MCF 10A (cell line): ENCODE data around the gene CSKMT. TPM values are rescaled to one million over a fixed set of nuclear protein-coding genes. Genes with fewer than 3 reads are reported as not detected.

Source experiments
- BruUV-seq: library from RNA; stranded (reverse); fragments of 400-500 nt; replicated peaks from 2 replicates; lab custom pipeline; 2021; lab: Mats Ljungman, UMichigan
- CTCF ChIA-PET: fragments of 300-600 bp; sonication (Branson Sonifier 250); formaldehyde crosslinking; extraction: SDS; loops from one replicate; lab custom pipeline; 2021; ENCODE audit warnings: antibody characterized with exemption, inconsistent platforms; lab: Yijun Ruan, JAX
- POLR2A ChIA-PET: fragments of 300-600, 350-650 bp; sonication (Branson Sonifier 250); formaldehyde crosslinking; extraction: SDS; loops from one replicate; lab custom pipeline; 2020; ENCODE audit warnings: antibody characterized with exemption, inconsistent platforms; lab: Yijun Ruan, JAX
- DNase-seq: peaks from one replicate; pipeline ENCODE4 v3.0.0-alpha.2; 2018; ENCODE audit not compliant: unreplicated experiment
- H3K27ac Mint-ChIP-seq: one replicate; pipeline ENCODE4 v1.8.0; 2022; ENCODE audit warnings: mild to moderate bottlenecking, low read depth, mixed read lengths; ENCODE audit not compliant: unreplicated experiment
- H3K27me3 Mint-ChIP-seq: one replicate; pipeline ENCODE4 v1.8.0; 2022; ENCODE audit warnings: mixed read lengths; ENCODE audit not compliant: insufficient read depth, unreplicated experiment
- H3K36me3 Mint-ChIP-seq: one replicate; pipeline ENCODE4 v1.8.0; 2022; ENCODE audit warnings: mild to moderate bottlenecking, moderate library complexity, mixed read lengths; ENCODE audit not compliant: insufficient read depth, unreplicated experiment
- H3K4me1 Mint-ChIP-seq: one replicate; pipeline ENCODE4 v1.8.0; 2022; ENCODE audit warnings: mixed read lengths; ENCODE audit not compliant: insufficient read depth, unreplicated experiment
- H3K4me3 Mint-ChIP-seq: one replicate; pipeline ENCODE4 v1.8.0; 2022; ENCODE audit warnings: mild to moderate bottlenecking, moderate library complexity, mixed read lengths; ENCODE audit not compliant: unreplicated experiment
- H3K9me3 Mint-ChIP-seq: one replicate; pipeline ENCODE4 v1.8.0; 2022; ENCODE audit warnings: mixed read lengths; ENCODE audit not compliant: unreplicated experiment
- intact Hi-C: fragments of 100-400 bp; cut with micrococcal nuclease; formaldehyde crosslinking; loops from 2 replicates; pipeline ENCODE4 v1.14.1; 2022
- total RNA-seq: library from RNA; stranded (reverse); gene quantifications from 2 replicates; pipeline ENCODE4 v1.2.3, GENCODE V29; 2022
- TF ChIP-seq, protein P1 (sequence below): fragments of 200-600 bp; IDR thresholded peaks from one replicate; pipeline ENCODE4 v1.8.0; 2022; ENCODE audit warnings: antibody characterized with exemption, mild to moderate bottlenecking; ENCODE audit not compliant: unreplicated experiment

CSKMT gene
- total RNA-seq, 1 experiment from 2014 or later: 31.2 TPM

DNA sequence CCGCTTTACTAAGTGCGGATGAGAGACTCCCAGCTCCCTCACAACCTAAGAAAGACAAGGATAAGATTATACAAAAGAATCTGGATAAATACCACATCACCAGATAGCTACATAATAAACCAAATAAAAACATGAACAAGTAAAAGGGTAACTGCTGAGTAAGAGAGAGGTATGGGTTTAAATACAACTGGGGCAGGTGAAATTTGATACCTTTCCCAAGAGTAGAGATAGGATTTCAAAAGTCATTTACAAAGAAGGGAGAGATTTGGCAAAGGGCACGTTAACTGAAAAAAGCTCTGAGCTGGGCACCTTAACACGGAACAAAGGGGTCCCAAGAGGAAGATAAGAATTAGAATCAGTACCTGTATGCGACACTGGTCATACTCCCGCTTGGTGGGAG lies 12.0 kb downstream of the CSKMT start:
- H3K27me3 Mint-ChIP-seq: no peaks in the 10 kb centered on the region
- peak overlapping the region; percentile 72 for H3K4me3 Mint-ChIP-seq
- peaks cover 52% of the 10 kb centered on the region for H3K36me3 Mint-ChIP-seq
- no TSS peak for BruUV-seq
- peak overlapping the region; percentile 94 for H3K27ac Mint-ChIP-seq
- H3K4me1 Mint-ChIP-seq: peaks cover 22% of the 10 kb centered on the region
- TF ChIP-seq, protein P1, sequence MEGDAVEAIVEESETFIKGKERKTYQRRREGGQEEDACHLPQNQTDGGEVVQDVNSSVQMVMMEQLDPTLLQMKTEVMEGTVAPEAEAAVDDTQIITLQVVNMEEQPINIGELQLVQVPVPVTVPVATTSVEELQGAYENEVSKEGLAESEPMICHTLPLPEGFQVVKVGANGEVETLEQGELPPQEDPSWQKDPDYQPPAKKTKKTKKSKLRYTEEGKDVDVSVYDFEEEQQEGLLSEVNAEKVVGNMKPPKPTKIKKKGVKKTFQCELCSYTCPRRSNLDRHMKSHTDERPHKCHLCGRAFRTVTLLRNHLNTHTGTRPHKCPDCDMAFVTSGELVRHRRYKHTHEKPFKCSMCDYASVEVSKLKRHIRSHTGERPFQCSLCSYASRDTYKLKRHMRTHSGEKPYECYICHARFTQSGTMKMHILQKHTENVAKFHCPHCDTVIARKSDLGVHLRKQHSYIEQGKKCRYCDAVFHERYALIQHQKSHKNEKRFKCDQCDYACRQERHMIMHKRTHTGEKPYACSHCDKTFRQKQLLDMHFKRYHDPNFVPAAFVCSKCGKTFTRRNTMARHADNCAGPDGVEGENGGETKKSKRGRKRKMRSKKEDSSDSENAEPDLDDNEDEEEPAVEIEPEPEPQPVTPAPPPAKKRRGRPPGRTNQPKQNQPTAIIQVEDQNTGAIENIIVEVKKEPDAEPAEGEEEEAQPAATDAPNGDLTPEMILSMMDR: no peak
- intact Hi-C loops: no loop called here
- POLR2A ChIA-PET: interaction anchor here (0.7 to 7.1 kb wide), 11 partner anchors 9 to 181 kb away, joined by 3 to 132 read pairs (median 5); partner anchors contain the start of genes B3GAT3, C11orf98, CSKMT and HNRNPUL2
- CTCF ChIA-PET: interaction anchor here (0.9 to 2.2 kb wide), 4 partner anchors 9 to 116 kb away, joined by 3 to 8 read pairs (median 4); no protein-coding TSS in a partner anchor
- H3K9me3 Mint-ChIP-seq: no peaks in the 10 kb centered on the region
- no peak for DNase-seq

DNA sequence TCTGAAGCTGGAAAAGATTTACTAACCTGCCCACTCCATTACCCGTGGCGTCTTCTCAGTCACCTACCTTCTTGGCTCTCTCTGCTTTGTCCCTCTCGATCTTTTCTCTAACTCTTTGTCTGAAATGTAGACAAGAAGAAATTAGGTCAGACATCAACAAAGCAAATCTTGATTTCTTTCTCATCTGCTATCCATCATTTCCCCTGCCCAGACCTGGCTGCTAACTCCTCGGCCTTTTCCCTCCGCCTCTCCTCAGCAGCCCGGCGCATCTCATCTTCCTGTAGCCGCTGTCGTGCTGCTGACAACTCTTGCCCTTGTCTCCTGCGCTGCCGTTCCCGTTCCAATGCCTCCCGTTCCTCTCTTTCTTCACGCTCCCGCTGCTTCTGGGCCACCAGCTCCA lies 12.6 kb downstream of the CSKMT start:
- Mint-ChIP-seq H3K9me3 (no peaks in the 10 kb centered on the region), H3K36me3 (peaks cover 50% of the 10 kb centered on the region), H3K4me1 (peaks cover 22% of the 10 kb centered on the region), H3K4me3 (peak overlapping the region; percentile 72), H3K27ac (peak overlapping the region; percentile 94), H3K27me3 (no peaks in the 10 kb centered on the region)
- intact Hi-C loops: no loop called here
- BruUV-seq: no TSS peak
- POLR2A ChIA-PET: interaction anchor here (0.6 to 7.1 kb wide), 14 partner anchors 9 to 180 kb away, joined by 3 to 132 read pairs (median 4); partner anchors contain the start of genes B3GAT3, C11orf98, CSKMT and HNRNPUL2
- TF ChIP-seq, protein P1: no peak
- DNase-seq: no peak
- CTCF ChIA-PET: interaction anchor here (0.9 to 2.2 kb wide), 2 partner anchors 16 to 117 kb away, joined by 3 to 8 read pairs; no protein-coding TSS in a partner anchor

GRCh38 chr11:62678433-62678769 lies 13.3 kb downstream of the CSKMT start:
- BruUV-seq: no TSS peak
- Mint-ChIP-seq H3K27ac (peak overlapping the region; percentile 94), H3K27me3 (no peaks in the 10 kb centered on the region), H3K9me3 (no peaks in the 10 kb centered on the region), H3K4me1 (peaks cover 22% of the 10 kb centered on the region), H3K4me3 (peak overlapping the region; percentile 72), H3K36me3 (peaks cover 44% of the 10 kb centered on the region)
- POLR2A ChIA-PET: interaction anchor here (1.0 to 7.1 kb wide), 15 partner anchors 10 to 130 kb away, joined by 3 to 132 read pairs (median 5); partner anchors contain the start of genes C11orf98, CSKMT, HNRNPUL2 and LBHD1
- TF ChIP-seq, protein P1: no peak
- intact Hi-C loops: no loop called here
- CTCF ChIA-PET: interaction anchor here (2.2 to 2.9 kb wide), 2 partner anchors 11 to 15 kb away, joined by 8 to 15 read pairs; no protein-coding TSS in a partner anchor
- no peak for DNase-seq

- peaks cover 22% of the 10 kb centered on the region for H3K4me1 Mint-ChIP-seq
- H3K36me3 Mint-ChIP-seq: peaks cover 41% of the 10 kb centered on the region
- DNase-seq: peak; percentile 89
- peak within 1 kb of the TSS; percentile 94 for H3K27ac Mint-ChIP-seq
- no peaks in the 10 kb centered on the region for H3K27me3 Mint-ChIP-seq
- no peaks in the 10 kb centered on the region for H3K9me3 Mint-ChIP-seq
- peak within 1 kb of the TSS; percentile 72 for H3K4me3 Mint-ChIP-seq
- TF ChIP-seq, protein P1: no peak
- BruUV-seq: TSS peak; percentile 59
- ChIA-PET CTCF (interaction anchor here (0.8 to 3.0 kb wide), 11 partner anchors 7 to 1532 kb away, joined by 3 to 72 read pairs (median 11); partner anchors contain the start of genes BSCL2, GNG3, HNRNPUL2 and LBHD1), POLR2A (interaction anchor here (0.7 to 7.1 kb wide), 23 partner anchors 10 to 177 kb away, joined by 3 to 132 read pairs (median 5); partner anchors contain the start of genes C11orf98, CSKMT, HNRNPUL2 and INTS5)
- intact Hi-C loops: no loop called here
Measured at GRCh38 chr11:62678770-62679696, 13.9 kb downstream of the CSKMT start, which contains the start of gene UBXN1. UBXN1 (minus strand) TSS chr11:62679073; CDS start chr11:62678923, 150 bp downstream.
